ENCODE measurements around the gene SLC18A3. TPM values are rescaled to one million over a fixed set of nuclear protein-coding genes. Genes with fewer than 3 reads are reported as not detected.
A peak's percentile ranks its signal among the peaks of the same experiment; 100 is the strongest.

SLC18A3 gene
- total RNA-seq, 4 donors from 2014 or later: not detected

GRCh38 chr10:49621561-49621960 lies 11.5 kb downstream of the SLC18A3 start:
- 57 to 58% methylated on average over 6 of the region's 6 CpGs for WGBS, 2 donors
- DNase-seq (ENCODE audit: low spot score in 2 of 2): peak in 1 of 2 donors; percentile 76
- intact Hi-C loops (cut with DNase I; ENCODE audit: low total_unique reads): no loop called here
- no peak overlapping the region for H3K4me3 ChIP-seq (ENCODE audit: low read depth, poor library complexity, severe bottlenecking)
- TF ChIP-seq POLR2A (IDR thresholded peaks at IDR 0.05): no peak
- TF ChIP-seq, protein P1, sequence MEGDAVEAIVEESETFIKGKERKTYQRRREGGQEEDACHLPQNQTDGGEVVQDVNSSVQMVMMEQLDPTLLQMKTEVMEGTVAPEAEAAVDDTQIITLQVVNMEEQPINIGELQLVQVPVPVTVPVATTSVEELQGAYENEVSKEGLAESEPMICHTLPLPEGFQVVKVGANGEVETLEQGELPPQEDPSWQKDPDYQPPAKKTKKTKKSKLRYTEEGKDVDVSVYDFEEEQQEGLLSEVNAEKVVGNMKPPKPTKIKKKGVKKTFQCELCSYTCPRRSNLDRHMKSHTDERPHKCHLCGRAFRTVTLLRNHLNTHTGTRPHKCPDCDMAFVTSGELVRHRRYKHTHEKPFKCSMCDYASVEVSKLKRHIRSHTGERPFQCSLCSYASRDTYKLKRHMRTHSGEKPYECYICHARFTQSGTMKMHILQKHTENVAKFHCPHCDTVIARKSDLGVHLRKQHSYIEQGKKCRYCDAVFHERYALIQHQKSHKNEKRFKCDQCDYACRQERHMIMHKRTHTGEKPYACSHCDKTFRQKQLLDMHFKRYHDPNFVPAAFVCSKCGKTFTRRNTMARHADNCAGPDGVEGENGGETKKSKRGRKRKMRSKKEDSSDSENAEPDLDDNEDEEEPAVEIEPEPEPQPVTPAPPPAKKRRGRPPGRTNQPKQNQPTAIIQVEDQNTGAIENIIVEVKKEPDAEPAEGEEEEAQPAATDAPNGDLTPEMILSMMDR (IDR thresholded peaks at IDR 0.05): no peak

- DNase-seq (ENCODE audit: low spot score in 2 of 2): peak in 1 of 2 donors; percentile 56
- no peak for TF ChIP-seq POLR2A (IDR thresholded peaks at IDR 0.05)
- TF ChIP-seq, protein P1 (IDR thresholded peaks at IDR 0.05): no peak
- 71 to 73% methylated on average over 11 of the region's 11 CpGs for WGBS, 2 donors
- intact Hi-C loops (cut with DNase I; ENCODE audit: low total_unique reads): no loop called here
- no peak overlapping the region for H3K4me3 ChIP-seq (ENCODE audit: low read depth, poor library complexity, severe bottlenecking)
These were observed 12.6 kb downstream of the SLC18A3 start for GRCh38 chr10:49622426-49623425.

DNA sequence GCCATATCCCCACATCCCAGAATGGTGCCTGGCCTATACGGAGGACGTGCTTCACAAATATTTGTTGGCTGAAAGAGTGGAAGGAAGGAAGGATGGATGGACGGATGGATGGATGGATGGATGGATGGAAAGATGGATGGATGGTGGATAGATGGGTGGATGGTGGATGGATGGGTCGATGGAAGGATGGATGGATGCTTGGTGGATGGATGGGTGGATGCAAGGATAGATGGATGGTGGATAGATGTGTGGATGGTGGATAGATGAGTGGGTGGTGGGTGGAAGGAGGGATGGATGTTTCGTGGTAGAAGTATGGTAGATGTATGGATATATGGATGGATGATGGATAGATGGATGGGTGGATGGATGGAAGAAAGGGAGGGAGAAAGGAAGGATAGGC lies 14.5 kb downstream of the SLC18A3 start:
- intact Hi-C loops (cut with DNase I; ENCODE audit: low total_unique reads): no loop called here
- no peak overlapping the region for H3K4me3 ChIP-seq (ENCODE audit: low read depth, poor library complexity, severe bottlenecking)
- no peak for DNase-seq (ENCODE audit: low spot score in 2 of 2)
- 65 to 73% methylated on average over 5 of the region's 5 CpGs for WGBS, 2 donors
- TF ChIP-seq POLR2A (IDR thresholded peaks at IDR 0.05): no peak
- TF ChIP-seq, protein P1 (IDR thresholded peaks at IDR 0.05): no peak

DNA sequence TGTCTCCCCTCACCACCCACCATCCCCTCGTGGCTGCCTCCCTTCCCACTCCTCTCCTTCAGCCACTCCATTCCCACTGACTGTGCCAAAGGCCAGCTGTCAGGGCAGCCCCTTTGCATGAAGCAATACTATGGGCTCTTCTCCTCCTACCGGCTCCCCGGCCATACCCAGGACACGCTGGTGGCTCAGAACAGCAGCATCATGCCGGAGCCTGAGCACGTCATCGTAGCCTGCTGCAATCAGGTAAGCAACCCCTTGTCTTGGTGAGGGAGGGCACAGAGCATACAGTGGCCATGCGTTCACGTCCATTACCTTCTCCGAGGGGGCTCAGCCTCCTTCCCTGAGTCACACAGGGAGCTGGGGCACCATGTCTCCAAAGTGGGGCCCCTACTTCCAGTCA lies 15.3 kb downstream of the SLC18A3 start:
- intact Hi-C loops (cut with DNase I; ENCODE audit: low total_unique reads): no loop called here
- peak in 1 of 2 donors; percentile 77 for DNase-seq (ENCODE audit: low spot score in 2 of 2)
- TF ChIP-seq POLR2A (IDR thresholded peaks at IDR 0.05): no peak
- H3K4me3 ChIP-seq (ENCODE audit: low read depth, poor library complexity, severe bottlenecking): no peak overlapping the region
- 78 to 81% methylated on average over 10 of the region's 10 CpGs for WGBS, 2 donors

DNA sequence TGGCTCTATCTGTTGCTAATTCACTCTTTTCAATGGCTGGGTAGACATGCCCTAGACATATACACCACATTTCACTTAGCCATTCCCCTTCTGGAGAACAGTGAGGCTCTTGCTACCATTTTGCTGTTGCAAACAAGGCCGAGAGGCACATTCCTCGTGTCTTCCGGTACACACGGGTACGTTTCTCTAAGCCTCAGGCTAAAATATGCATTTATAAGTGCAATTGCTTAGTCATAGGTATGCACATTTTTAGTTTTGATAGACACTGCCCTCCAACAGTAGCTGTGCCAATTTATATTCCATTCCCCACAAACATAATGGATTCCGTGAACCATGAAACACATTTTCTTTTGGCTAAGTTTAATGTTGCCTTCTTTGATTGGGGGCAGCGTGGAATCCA lies 16.9 kb downstream of the SLC18A3 start:
- no peak overlapping the region for H3K4me3 ChIP-seq (ENCODE audit: low read depth, poor library complexity, severe bottlenecking)
- intact Hi-C loops (cut with DNase I; ENCODE audit: low total_unique reads): no loop called here
- WGBS, 2 donors: 64 to 67% methylated on average over 7 of the region's 7 CpGs
- TF ChIP-seq POLR2A (IDR thresholded peaks at IDR 0.05): no peak
- TF ChIP-seq, protein P1 (IDR thresholded peaks at IDR 0.05): no peak
- peak in 1 of 2 donors; percentile 5 for DNase-seq (ENCODE audit: low spot score in 2 of 2)

DNA sequence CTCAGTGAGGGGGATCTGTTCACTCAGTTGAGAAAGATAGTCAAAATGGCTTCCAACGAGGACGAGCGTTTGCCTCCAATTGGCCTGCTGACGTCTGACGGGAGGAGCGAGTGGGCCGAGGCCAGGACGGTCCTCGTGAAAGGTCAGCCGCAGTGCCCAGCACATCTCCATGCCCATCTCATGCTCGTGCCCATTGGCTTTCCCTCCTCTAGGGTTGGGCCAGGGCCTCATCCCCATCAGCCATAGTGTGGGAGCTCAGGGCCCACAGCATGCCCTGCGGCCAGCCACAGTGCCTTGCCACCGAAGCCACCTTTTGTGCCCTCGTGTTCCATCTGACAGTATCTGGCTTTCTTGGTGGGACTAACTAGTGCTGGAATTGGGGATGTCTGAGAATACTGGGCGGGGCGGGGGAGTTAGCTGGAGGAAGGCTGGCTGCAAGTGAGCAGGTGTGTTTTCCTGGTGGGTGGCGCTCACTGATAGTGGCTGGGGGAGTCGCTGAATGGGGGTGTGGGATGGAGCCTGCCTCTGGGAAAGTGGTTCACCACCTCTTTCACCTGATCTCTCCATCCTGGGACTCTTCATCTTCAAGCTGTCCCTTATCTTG lies 17.6 kb downstream of the SLC18A3 start:
- intact Hi-C loops (cut with DNase I; ENCODE audit: low total_unique reads): no loop called here
- WGBS, 2 donors: 85 to 86% methylated on average over 18 of the region's 18 CpGs
- DNase-seq (ENCODE audit: low spot score in 2 of 2): peak in 1 of 2 donors; percentile 71
- no peak overlapping the region for H3K4me3 ChIP-seq (ENCODE audit: low read depth, poor library complexity, severe bottlenecking)
- no peak for TF ChIP-seq POLR2A (IDR thresholded peaks at IDR 0.05)
- TF ChIP-seq, protein P1 (IDR thresholded peaks at IDR 0.05): no peak
